Measurements from ENCODE around the gene PFAS. TPM values are rescaled to one million over a fixed set of nuclear protein-coding genes. Genes with fewer than 3 reads are reported as not detected.

The PFAS gene
- total RNA-seq: 1 to 10 TPM; 2.6 to 8.4 (median 6.5) TPM

GRCh38 chr17:8248751-8249607 lies at the start of gene PFAS:
TSS of gene PFAS (plus strand) at chr17:8249289. CDS start at chr17:8253938, 4,649 bp downstream.
- Histone ChIP-seq H3K27me3 (no peaks in the 10 kb centered on the region), H3K27ac (peak within 1 kb of the TSS; percentile 96 to 100 (median 98)), H3K36me3 (peaks cover 0 to 11% of the 10 kb centered on the region in 2 donors), H3K4me3 (peak within 1 kb of the TSS; percentile 82 to 99 (median 92)), H3K4me1 (peaks cover 8 to 13% of the 10 kb centered on the region in 2 donors), H3K9me3 (no peaks in the 10 kb centered on the region)
- DNase-seq (peak; percentile 89 to 92), ATAC-seq (peak; percentile 80 to 81)
- in situ Hi-C loops (cut with MboI; ENCODE audit: low sequenced_read_pairs in 4 of 4) (loop anchor here in 1 of 4 donors (10.0 kb wide), 1 partner anchor 46 kb away; the partner anchor contains the start of gene SLC25A35), intact Hi-C loops (cut with DNase I; ENCODE audit: low total_unique reads) (loop anchor here (1.0 kb wide), 6 partner anchors 27 to 130 kb away; partner anchors contain the start of genes RANGRF and SLC25A35)
- peak; percentile 37 to 63 for TF ChIP-seq POLR2A (IDR thresholded peaks at IDR 0.05)
- TF ChIP-seq CTCF (IDR thresholded peaks at IDR 0.05 in 4 of 5, conservative IDR thresholded peaks at IDR 0.05 in 1 of 5): peak in 2 of 5 experiments; percentile 11 to 33

- no peaks in the 10 kb centered on the region for H3K27me3 ChIP-seq
- H3K9me3 ChIP-seq: no peaks in the 10 kb centered on the region
- in situ Hi-C loops (cut with MboI; ENCODE audit: low sequenced_read_pairs in 4 of 4) (no loop called here), intact Hi-C loops (cut with DNase I; ENCODE audit: low total_unique reads) (loop anchor here (5.0 kb wide), 1 partner anchor 82 kb away; the partner anchor contains the start of gene RANGRF)
- H3K4me1 ChIP-seq: peaks cover 1 to 3% of the 10 kb centered on the region in 2 donors
- TF ChIP-seq POLR2A (IDR thresholded peaks at IDR 0.05) (no peak), CTCF (IDR thresholded peaks at IDR 0.05 in 4 of 5, conservative IDR thresholded peaks at IDR 0.05 in 1 of 5) (no peak)
- no peaks in the 10 kb centered on the region for H3K36me3 ChIP-seq
- ATAC-seq: no peak
- H3K4me3 ChIP-seq: no peak overlapping the region
- DNase-seq: no peak
- H3K27ac ChIP-seq: no peak overlapping the region
Observed at GRCh38 chr17:8204761-8205555, 44.1 kb upstream of the PFAS start.

GRCh38 chr17:8206536-8206935 lies 42.6 kb upstream of the PFAS start:
- in situ Hi-C loops (cut with MboI; ENCODE audit: low sequenced_read_pairs in 4 of 4): no loop called here
- Histone ChIP-seq H3K27ac (no peak overlapping the region), H3K4me1 (peaks cover 6 to 14% of the 10 kb centered on the region in 2 donors), H3K4me3 (no peak overlapping the region), H3K36me3 (no peaks in the 10 kb centered on the region), H3K27me3 (no peaks in the 10 kb centered on the region), H3K9me3 (no peaks in the 10 kb centered on the region)
- no peak for TF ChIP-seq CTCF (IDR thresholded peaks at IDR 0.05 in 4 of 5, conservative IDR thresholded peaks at IDR 0.05 in 1 of 5)
- no peak for TF ChIP-seq POLR2A (IDR thresholded peaks at IDR 0.05)
- intact Hi-C loops (cut with DNase I; ENCODE audit: low total_unique reads): no loop called here
- DNase-seq: no peak
- no peak for ATAC-seq

DNA sequence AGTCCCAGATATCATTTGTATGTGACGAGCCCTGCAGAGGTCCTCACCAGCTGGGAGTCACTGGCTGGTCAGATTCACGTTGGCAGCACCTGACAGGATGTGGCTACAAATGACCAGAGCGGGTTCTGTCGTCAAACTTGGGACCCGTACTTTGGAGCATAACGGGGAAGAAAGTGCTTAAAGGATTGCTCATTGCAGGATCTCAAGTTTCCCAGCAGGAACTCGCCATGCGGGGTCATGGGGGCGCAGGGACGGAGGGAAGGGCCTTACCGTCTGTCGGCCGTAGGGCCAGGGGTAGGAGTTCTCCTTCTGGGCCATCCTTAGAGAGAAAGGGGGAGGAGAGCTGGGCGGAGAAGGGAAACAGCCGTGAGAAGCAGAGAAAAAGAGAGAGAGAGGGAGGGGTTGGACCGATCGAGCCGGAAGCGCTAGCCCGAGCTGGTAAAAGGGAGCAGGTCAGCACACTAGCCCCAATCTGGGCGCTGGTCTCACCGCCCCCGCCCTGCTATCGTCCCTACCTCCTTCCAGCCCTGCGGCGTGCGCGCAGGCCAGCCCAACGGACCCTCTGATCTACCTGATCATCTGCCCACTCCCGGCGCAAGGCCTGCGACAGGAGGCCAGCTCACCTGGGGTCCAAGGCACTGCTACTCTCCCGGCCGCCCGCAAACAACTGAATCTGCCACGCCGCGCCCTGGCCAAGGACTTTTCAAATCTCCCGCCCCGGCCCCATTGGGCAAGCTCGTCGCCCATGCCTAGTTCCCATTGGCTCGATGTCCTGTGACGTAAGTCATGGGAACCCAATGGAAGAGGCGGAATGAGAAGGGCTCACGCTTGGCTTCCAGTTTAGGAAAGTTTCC lies 39.0 kb upstream of the PFAS start, which contains the start of gene AURKB:
Gene AURKB (minus strand): TSS at position 669 of the 854 bp plus-strand sequence. CDS start 351 bp downstream, at position 318.
- Histone ChIP-seq H3K27me3 (no peaks in the 10 kb centered on the region), H3K27ac (peak within 1 kb of the TSS; percentile 53 to 75 (median 74)), H3K4me1 (peaks cover 6 to 14% of the 10 kb centered on the region in 2 donors), H3K4me3 (peak within 1 kb of the TSS; percentile 61 to 75 (median 68)), H3K9me3 (no peaks in the 10 kb centered on the region), H3K36me3 (no peaks in the 10 kb centered on the region)
- in situ Hi-C loops (cut with MboI; ENCODE audit: low sequenced_read_pairs in 4 of 4) (no loop called here), intact Hi-C loops (cut with DNase I; ENCODE audit: low total_unique reads) (no loop called here)
- ATAC-seq (peak; percentile 100), DNase-seq (peak; percentile 93)
- TF ChIP-seq CTCF (IDR thresholded peaks at IDR 0.05 in 4 of 5, conservative IDR thresholded peaks at IDR 0.05 in 1 of 5): no peak
- no peak for TF ChIP-seq POLR2A (IDR thresholded peaks at IDR 0.05)
